ENCODE results near the gene GNG8. TPM values are rescaled to one million over a fixed set of nuclear protein-coding genes. Genes with fewer than 3 reads are reported as not detected.

The GNG8 gene
- total and polyA plus RNA-seq, 8 donors, result not detected

GRCh38 chr19:46598372-46598917 lies 37.6 kb downstream of the GNG8 start:
- intact Hi-C loops (cut with DNase I; ENCODE audit: low total_unique reads), result no loop called here
- Histone ChIP-seq H3K27me3 (no peaks in the 10 kb centered on the region), H3K4me3 (no peak overlapping the region), H3K27ac (no peak overlapping the region), H3K9me3 (no peaks in the 10 kb centered on the region), H3K36me3 (no peaks in the 10 kb centered on the region), H3K4me1 (peaks cover 13 to 25% (median 21%) of the 10 kb centered on the region in 4 donors)
- TF ChIP-seq EP300 (IDR thresholded peaks at IDR 0.05) (no peak), CTCF (IDR thresholded peaks at IDR 0.05) (no peak), POLR2A (IDR thresholded peaks at IDR 0.05) (no peak), POLR2AphosphoS5 (IDR thresholded peaks at IDR 0.05) (no peak)
- 92 to 96% (median 95%) methylated on average over 4 of the region's 4 CpGs for WGBS, 5 donors
- DNase-seq, result no peak

- Histone ChIP-seq H3K4me3 (no peak overlapping the region), H3K4me1 (peaks cover 0 to 7% (median 3%) of the 10 kb centered on the region in 4 donors), H3K27me3 (no peaks in the 10 kb centered on the region), H3K9me3 (no peaks in the 10 kb centered on the region), H3K36me3 (no peaks in the 10 kb centered on the region), H3K27ac (no peak overlapping the region)
- no peak for TF ChIP-seq POLR2A (IDR thresholded peaks at IDR 0.05)
- TF ChIP-seq POLR2AphosphoS5 (IDR thresholded peaks at IDR 0.05), result no peak
- no peak for TF ChIP-seq CTCF (IDR thresholded peaks at IDR 0.05)
- no peak for TF ChIP-seq EP300 (IDR thresholded peaks at IDR 0.05)
- whole genome bisulfite sequencing, 5 donors, result 44 to 69% (median 57%) methylated on average over 6 of the region's 6 CpGs
- intact Hi-C loops (cut with DNase I; ENCODE audit: low total_unique reads), result no loop called here
- DNase-seq, result no peak
Observed at GRCh38 chr19:46596008-46596407, 40.0 kb downstream of the GNG8 start.

GRCh38 chr19:46591870-46592269 lies 44.1 kb downstream of the GNG8 start:
- H3K9me3 ChIP-seq, result no peaks in the 10 kb centered on the region
- TF ChIP-seq CTCF (IDR thresholded peaks at IDR 0.05) (no peak), POLR2A (IDR thresholded peaks at IDR 0.05) (no peak), POLR2AphosphoS5 (IDR thresholded peaks at IDR 0.05) (no peak), EP300 (IDR thresholded peaks at IDR 0.05) (no peak)
- 74 to 90% (median 85%) methylated on average over 3 of the region's 3 CpGs for WGBS, 5 donors
- no peaks in the 10 kb centered on the region for H3K27me3 ChIP-seq
- intact Hi-C loops (cut with DNase I; ENCODE audit: low total_unique reads), result no loop called here
- DNase-seq, result no peak
- H3K27ac ChIP-seq, result no peak overlapping the region
- H3K4me1 ChIP-seq, result no peaks in the 10 kb centered on the region
- H3K36me3 ChIP-seq, result no peaks in the 10 kb centered on the region
- H3K4me3 ChIP-seq, result no peak overlapping the region

GRCh38 chr19:46591254-46591653 lies 44.7 kb downstream of the GNG8 start:
- no peak for TF ChIP-seq EP300 (IDR thresholded peaks at IDR 0.05)
- no peak for TF ChIP-seq POLR2A (IDR thresholded peaks at IDR 0.05)
- no peak for TF ChIP-seq CTCF (IDR thresholded peaks at IDR 0.05)
- no peak for TF ChIP-seq POLR2AphosphoS5 (IDR thresholded peaks at IDR 0.05)
- intact Hi-C loops (cut with DNase I; ENCODE audit: low total_unique reads), result no loop called here
- no peak overlapping the region for H3K27ac ChIP-seq

More at GRCh38 chr19:46591254-46591653, 44.7 kb downstream of the GNG8 start:
- WGBS, 5 donors, result 93 to 99% (median 95%) methylated on average over 4 of the region's 4 CpGs
- Histone ChIP-seq H3K36me3 (no peaks in the 10 kb centered on the region), H3K27me3 (no peaks in the 10 kb centered on the region), H3K4me3 (no peak overlapping the region), H3K4me1 (no peaks in the 10 kb centered on the region), H3K9me3 (no peaks in the 10 kb centered on the region)
- no peak for DNase-seq
